TTC549 (cell line): ENCODE results near the gene EIF3B.
"Not testable (repeated sequence)": the region's sequence is repeated elsewhere in the genome, so short reads cannot be mapped to it uniquely, and the experiment has no call there.

Experiments
- FAIRE-seq: peaks from 2 replicates; lab custom pipeline; 2012; peaks lifted over from hg19 to GRCh38; lab: Jason Lieb, UNC

Gene EIF3B

DNA sequence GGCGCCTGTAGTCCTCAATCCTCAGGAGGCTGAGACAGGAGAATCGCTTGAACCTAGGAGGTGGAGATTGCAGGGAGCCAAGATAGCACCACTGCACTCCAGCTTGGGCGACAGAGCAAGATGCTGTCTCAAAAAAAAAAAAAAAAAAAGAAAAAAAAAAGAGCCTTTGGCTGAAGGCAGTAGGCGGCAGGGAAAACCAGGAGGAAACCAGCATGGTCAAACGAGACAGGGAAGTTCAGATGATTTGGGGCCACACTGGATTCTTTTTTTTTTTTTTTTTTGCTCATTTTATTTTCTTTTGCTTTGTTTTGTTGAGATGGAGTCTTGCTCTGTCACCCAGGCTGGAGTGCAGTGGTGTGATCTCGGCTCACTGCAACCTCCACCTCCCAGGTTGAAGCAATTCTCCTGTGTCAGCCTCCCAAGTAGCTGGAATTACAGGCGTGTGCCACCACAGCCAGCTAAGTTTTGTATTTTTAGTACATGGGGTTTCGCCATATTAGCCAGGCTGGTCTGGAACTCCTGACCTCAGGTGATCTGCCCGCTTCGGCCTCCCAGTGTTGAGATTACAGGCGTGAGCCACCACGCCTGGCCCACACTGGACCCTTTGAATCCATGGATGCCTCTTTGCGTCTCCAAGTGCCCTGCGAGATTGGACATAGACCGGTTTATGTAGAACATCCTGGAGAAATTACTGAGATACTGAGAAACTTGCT, 7.1 kb upstream of the EIF3B start:
- not testable (repeated sequence) for FAIRE-seq

GRCh38 chr7:2350055-2350454, 4.6 kb upstream of the EIF3B start:
- no peak for FAIRE-seq

DNA sequence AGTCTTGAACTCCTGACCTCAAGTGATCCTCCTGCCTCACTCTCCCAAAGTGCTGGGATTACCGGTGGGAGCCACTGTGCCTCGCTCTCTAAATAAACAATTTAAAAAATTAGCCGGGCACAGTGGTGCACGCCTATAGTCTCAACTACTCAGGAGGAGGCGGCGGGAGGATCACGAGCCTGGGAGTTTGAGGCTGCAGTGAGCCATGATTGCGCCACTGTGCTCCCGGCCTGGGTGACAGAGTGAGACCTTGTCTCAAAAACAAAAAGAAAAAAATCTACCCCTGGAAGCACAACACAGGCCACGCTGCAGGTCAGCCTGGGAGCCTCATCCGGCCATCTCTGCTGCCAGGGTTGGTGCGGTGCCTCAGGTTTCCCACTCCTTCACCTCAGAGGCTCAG, 3.8 kb upstream of the EIF3B start:
- FAIRE-seq = no peak

GRCh38 chr7:2353113-2353935, 1.3 kb upstream of the EIF3B start:
- FAIRE-seq = no peak

DNA sequence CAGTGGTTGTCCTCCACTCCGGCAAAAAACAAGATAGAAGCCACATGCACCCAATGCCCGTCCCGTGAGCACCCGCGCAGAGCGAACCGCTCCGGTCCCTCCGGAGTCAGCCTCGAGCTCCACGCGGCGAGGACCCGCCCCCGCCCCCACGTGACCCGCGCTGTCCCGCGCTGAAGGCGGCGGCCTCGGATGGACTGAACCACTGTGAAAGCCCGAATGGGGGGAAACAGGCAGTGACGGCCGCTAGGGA, 766 bp upstream of the EIF3B start:
- FAIRE-seq = no peak

GRCh38 chr7:2354939-2355704, 495 bp downstream of the EIF3B start:
- no peak for FAIRE-seq

- FAIRE-seq = no peak
Observed at GRCh38 chr7:2355705-2356008, 1.0 kb downstream of the EIF3B start.

GRCh38 chr7:2357165-2357564, 2.5 kb downstream of the EIF3B start:
- FAIRE-seq = no peak

GRCh38 chr7:2357571-2357970, 2.9 kb downstream of the EIF3B start:
- FAIRE-seq = no peak

DNA sequence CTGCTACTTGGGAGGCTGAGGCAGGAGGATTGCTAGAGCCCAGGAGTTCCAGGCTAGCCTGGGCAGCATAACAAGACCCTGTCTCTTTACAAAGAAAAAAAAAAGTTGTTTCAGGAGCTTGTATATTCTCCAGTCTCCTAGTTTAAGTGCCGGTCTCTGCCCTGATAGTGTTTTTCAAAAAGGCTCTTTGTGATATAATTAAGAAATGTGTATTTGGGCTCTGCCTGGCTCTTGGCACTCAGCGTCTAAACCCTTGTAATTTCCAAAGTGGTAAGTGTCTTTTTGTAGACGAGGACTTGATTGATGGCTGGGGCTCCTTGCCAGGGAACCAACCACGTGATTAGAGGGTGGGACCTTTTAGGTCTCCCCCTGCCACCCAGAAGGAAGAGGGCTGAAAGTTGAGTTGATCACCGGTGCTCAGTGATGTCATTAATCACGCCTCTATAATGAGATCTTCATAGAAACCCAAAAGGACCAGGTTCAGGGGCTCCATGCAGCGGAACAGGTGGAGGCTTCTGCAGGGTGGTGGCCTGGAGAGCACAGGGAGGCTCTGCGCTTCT, 4.4 kb downstream of the EIF3B start:
- no peak for FAIRE-seq

DNA sequence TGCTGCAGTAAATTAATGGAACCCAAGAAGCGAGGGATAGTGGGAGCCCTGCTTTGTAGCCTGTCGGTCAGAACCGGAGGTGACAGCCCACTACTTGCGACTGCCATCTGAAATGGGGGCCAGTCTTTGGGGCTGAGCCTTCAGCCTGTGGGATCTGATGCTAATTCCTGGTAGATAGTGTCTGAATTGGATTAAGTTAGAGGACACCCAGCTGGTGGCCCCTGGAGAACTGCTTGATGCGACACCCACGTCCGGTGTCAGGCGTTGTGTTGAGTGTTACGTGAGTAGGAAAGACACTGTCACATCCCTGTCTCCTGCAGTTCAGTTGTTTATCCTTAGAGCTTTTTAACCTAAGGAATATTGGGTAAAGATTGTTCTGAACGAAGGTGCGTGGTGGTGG, 5.0 kb downstream of the EIF3B start:
- FAIRE-seq = no peak

- no peak for FAIRE-seq
Observed at GRCh38 chr7:2360796-2361195, 6.2 kb downstream of the EIF3B start.

- no peak for FAIRE-seq
Observed at GRCh38 chr7:2362385-2363088, 7.9 kb downstream of the EIF3B start.

- FAIRE-seq = no peak
Observed at GRCh38 chr7:2369139-2369538, 14.5 kb downstream of the EIF3B start.

DNA sequence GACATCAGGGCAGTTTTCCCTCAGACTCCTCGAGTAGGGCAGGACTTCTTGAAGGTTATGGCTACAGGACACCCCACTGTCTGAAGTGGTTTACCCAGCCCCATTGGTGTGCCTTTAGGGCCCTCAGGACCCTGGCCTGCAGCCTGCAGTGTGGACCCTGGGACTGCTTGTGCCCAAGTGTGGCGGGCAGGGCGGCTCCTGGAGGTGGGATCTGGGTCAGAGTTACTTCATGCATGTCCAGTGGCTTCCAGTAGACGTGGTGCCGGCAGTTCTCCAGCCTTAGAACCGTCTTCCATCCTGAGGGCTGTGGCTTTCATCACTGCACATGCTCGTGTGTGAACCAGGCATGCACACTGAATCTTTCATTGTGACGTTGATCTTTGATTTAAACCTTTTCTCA, 16.7 kb downstream of the EIF3B start:
- FAIRE-seq = no peak

GRCh38 chr7:2372724-2373123, 18.1 kb downstream of the EIF3B start:
- FAIRE-seq = no peak

GRCh38 chr7:2373124-2373556, 18.5 kb downstream of the EIF3B start:
- no peak for FAIRE-seq

DNA sequence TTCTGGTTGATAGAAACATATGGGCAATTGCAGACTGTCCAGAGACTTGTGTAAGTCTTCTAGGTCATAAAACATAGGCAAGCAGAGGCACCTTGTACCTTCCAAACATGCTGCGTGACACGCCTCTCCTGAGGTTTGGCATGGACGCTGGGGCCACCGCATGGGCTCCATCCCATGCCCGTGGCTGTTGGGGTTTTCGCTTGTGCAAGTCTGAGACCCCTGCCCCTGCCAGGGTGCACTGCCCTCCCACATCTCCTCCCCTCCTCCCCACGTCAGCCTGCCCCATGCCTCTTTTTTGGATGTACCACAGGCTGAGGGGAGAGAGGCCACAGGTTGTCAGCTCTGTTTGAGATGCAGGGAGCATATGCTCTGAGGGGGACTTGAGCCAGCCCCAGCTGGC, 19.0 kb downstream of the EIF3B start:
- FAIRE-seq = no peak

DNA sequence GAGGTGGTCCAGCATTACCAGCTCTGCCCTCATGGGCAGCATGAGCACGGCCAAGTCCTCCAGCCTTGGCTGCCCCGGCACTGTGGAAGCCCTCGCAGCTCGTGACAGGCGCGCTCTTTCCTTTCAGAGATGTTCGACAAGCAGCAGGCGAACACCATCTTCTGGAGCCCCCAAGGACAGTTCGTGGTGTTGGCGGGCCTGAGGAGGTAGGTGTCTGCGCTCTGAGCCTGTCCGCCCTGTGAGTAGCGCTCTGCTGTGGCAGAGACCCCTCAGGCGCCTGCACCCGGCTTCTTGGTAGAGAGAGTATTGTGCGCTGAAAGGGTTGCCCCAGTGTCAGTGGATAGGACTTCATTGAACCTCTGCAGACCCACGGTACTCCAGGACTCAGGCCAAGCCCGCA, 19.8 kb downstream of the EIF3B start:
- FAIRE-seq = no peak

- FAIRE-seq = no peak
Observed at GRCh38 chr7:2374830-2375728, 20.5 kb downstream of the EIF3B start.

DNA sequence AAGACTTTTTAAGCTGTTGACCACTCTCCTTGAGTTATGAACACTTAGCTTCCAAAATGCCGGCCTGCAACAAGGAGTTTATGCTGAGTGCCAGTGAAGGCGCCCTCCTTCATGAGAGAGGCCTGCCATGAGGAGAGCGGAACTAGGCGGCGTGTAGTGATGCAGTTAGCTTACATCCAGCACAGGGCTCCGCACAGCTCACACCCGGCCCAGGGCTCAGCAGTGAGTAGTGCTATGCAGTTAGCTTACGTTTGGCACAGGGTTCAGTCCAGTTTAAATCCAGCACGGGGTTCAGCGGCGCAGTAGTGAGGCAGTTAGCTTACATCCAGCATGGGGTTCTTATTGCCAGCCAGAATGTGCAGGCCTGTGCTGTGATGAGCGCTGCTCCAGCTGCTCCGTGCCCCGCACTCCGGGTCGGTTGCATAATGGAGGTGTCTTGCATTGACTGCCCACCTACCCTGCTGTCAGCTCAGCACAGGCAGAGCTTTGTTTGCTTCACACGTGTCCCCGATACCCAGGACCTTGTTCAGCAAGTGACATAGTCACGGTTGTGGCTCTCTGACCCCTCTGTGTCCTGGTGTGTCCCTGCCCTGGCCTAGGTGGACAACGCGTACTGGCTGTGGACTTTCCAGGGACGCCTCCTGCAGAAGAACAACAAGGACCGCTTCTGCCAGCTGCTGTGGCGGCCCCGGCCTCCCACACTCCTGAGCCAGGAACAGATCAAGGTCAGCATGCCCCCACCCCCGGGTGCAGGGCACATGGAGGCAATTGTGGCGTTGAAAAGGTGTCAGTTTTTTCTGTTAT, 21.9 kb downstream of the EIF3B start:
- FAIRE-seq = no peak
